HFFc6 (cell line): ENCODE measurements around the gene ERICH6B. TPM values are rescaled to one million over a fixed set of nuclear protein-coding genes. Genes with fewer than 3 reads are reported as not detected.

Experiments
- DNase-seq: peaks from one replicate; pipeline ENCODE4 v3.0.0-alpha.2; 2018
- H3K27ac Mint-ChIP-seq: 2 replicates; pipeline ENCODE4 v1.8.0; 2020; ENCODE audit warnings: mild to moderate bottlenecking, mixed read lengths
- H3K27me3 Mint-ChIP-seq: 2 replicates; pipeline ENCODE4 v1.8.0; 2021; ENCODE audit warnings: mild to moderate bottlenecking, moderate library complexity, mixed read lengths; ENCODE audit not compliant: insufficient read depth
- H3K36me3 Mint-ChIP-seq: 2 replicates; pipeline ENCODE4 v1.8.0; 2021; ENCODE audit warnings: low read depth, mixed read lengths
- H3K4me1 Mint-ChIP-seq: 2 replicates; pipeline ENCODE4 v1.8.0; 2020; ENCODE audit warnings: low read depth, mixed read lengths
- H3K4me3 Mint-ChIP-seq: 2 replicates; pipeline ENCODE4 v1.8.0; 2020; ENCODE audit warnings: mild to moderate bottlenecking, moderate library complexity, mixed read lengths
- H3K9me3 Mint-ChIP-seq: 2 replicates; pipeline ENCODE4 v1.8.0; 2020; ENCODE audit warnings: mild to moderate bottlenecking, mixed read lengths
- total RNA-seq, 6 experiments: library from RNA; stranded (reverse); fragmentation: NEBNext Ultra II Directional; extraction: Animal tissue kit (Norgen Biotek cat#: 25700); gene quantifications; 2 replicates in 1 of 6; 3 replicates in 5 of 6; pipeline ENCODE4 v1.2.3, GENCODE V29; 2021
- TF ChIP-seq, protein P1 (sequence below): fragments of 200-600 bp; sonication (generic); IDR thresholded peaks from 2 replicates; pipeline ENCODE4 v1.5.0; 2021; ENCODE audit warnings: antibody characterized with exemption, mild to moderate bottlenecking

Gene ERICH6B
- total RNA-seq, 6 experiments from 2014 or later, result not detected

DNA sequence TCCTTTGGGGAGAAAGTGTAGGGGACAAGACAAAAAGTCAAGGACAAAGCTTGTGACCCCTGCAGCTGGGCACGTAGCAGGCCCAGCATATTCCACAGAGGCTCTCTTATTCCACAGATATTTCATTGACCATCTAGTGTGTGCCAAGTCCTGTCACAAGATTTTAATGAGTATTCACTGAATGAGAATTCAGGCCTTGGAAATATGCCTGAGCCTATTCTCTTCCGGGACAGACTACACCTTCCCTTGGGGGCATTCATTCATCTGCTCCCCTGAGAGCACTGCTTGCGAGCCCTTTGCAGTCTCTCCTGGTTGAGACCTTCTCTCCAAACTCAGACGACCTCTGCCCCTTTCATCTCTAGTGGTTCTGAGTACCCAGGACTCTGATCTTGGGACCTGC lies 25.5 kb downstream of the ERICH6B start:
- TF ChIP-seq, protein P1, sequence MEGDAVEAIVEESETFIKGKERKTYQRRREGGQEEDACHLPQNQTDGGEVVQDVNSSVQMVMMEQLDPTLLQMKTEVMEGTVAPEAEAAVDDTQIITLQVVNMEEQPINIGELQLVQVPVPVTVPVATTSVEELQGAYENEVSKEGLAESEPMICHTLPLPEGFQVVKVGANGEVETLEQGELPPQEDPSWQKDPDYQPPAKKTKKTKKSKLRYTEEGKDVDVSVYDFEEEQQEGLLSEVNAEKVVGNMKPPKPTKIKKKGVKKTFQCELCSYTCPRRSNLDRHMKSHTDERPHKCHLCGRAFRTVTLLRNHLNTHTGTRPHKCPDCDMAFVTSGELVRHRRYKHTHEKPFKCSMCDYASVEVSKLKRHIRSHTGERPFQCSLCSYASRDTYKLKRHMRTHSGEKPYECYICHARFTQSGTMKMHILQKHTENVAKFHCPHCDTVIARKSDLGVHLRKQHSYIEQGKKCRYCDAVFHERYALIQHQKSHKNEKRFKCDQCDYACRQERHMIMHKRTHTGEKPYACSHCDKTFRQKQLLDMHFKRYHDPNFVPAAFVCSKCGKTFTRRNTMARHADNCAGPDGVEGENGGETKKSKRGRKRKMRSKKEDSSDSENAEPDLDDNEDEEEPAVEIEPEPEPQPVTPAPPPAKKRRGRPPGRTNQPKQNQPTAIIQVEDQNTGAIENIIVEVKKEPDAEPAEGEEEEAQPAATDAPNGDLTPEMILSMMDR, result no peak
- Mint-ChIP-seq H3K27ac (no peak overlapping the region), H3K27me3 (peaks cover 23% of the 10 kb centered on the region), H3K9me3 (no peaks in the 10 kb centered on the region), H3K4me3 (no peak overlapping the region), H3K4me1 (no peaks in the 10 kb centered on the region), H3K36me3 (no peaks in the 10 kb centered on the region)
- no peak for DNase-seq

GRCh38 chr13:45587897-45588296 lies 27.6 kb downstream of the ERICH6B start:
- Mint-ChIP-seq H3K4me3 (no peak overlapping the region), H3K27me3 (peaks cover 27% of the 10 kb centered on the region), H3K4me1 (no peaks in the 10 kb centered on the region), H3K27ac (no peak overlapping the region), H3K9me3 (no peaks in the 10 kb centered on the region), H3K36me3 (no peaks in the 10 kb centered on the region)
- TF ChIP-seq, protein P1, result no peak
- DNase-seq, result no peak

- Mint-ChIP-seq H3K4me1 (no peaks in the 10 kb centered on the region), H3K36me3 (no peaks in the 10 kb centered on the region), H3K27ac (no peak overlapping the region), H3K27me3 (peaks cover 23% of the 10 kb centered on the region), H3K4me3 (no peak overlapping the region), H3K9me3 (no peaks in the 10 kb centered on the region)
- no peak for DNase-seq
- TF ChIP-seq, protein P1, result peak; percentile 35; the same call in 1 of the 2 replicates
These were observed 30.7 kb downstream of the ERICH6B start for GRCh38 chr13:45584816-45585215.

DNA sequence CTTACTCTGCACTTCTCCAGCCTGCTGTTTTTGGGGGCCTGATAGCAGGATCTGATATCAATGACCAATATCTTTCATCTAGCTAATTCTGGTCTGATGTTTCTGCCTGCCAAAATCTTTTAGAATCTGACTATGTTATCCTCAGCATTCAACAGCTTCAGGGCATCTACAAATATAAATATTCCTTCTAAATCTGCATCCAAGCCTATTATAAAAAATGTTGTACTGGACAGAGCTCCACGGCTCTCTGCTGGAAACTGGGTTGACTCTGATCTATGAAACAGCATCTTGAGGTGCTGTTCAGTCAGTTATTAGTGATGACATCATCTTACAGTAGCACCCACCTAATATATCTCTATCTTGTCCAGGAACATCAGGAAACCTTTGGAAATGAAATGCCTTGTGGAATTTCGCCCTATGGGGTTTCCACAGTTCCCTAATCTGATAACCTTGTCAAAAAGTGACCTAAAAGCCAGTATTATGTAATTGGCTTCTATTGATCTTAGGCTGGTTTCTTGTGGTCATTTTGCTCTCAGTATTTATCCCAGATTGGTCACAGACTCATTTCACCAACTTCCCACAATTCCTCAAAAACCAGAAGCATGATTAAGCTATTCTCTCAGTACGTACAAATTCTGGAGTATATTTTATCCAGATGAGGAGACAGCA lies 33.0 kb downstream of the ERICH6B start:
- no peak overlapping the region for H3K27ac Mint-ChIP-seq
- H3K27me3 Mint-ChIP-seq, result peaks cover 30% of the 10 kb centered on the region

DNA sequence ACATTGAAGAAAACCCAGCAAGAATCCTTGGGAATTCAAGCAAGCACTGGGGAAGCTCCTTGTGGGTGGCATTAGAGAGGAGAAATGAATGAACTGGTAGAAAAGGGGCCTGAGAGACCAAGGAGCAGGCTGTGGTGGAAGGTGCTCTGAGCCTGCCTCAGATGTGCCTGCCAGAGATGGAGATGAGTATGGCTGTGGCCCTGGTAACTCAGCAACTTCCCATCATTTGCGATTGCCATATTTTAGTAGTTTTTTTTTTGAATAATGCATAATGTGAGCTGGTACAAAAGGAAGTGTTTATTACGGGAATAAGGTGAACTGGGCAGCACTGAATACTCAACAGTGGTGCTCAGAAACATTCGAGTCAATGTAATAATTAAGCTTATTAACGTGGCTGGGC lies 39.1 kb downstream of the ERICH6B start:
- Mint-ChIP-seq H3K36me3 (no peaks in the 10 kb centered on the region), H3K4me3 (no peak overlapping the region), H3K27me3 (peaks cover 19% of the 10 kb centered on the region), H3K4me1 (no peaks in the 10 kb centered on the region), H3K9me3 (no peaks in the 10 kb centered on the region), H3K27ac (no peak overlapping the region)
- no peak for DNase-seq
- TF ChIP-seq, protein P1, result no peak

More for the DNA sequence above, 33.0 kb downstream of the ERICH6B start:
- Mint-ChIP-seq H3K4me3 (no peak overlapping the region), H3K36me3 (no peaks in the 10 kb centered on the region), H3K4me1 (no peaks in the 10 kb centered on the region), H3K9me3 (no peaks in the 10 kb centered on the region)
- TF ChIP-seq, protein P1, result no peak
- no peak for DNase-seq
